Measurements from ENCODE around the gene ADGRD1.

Gene ADGRD1

GRCh38 chr12:131147894-131148293 is 194.2 kb downstream of the ADGRD1 start:
- peaks cover 0 to 5% (median 0%) of the 10 kb centered on the region in 3 donors for H3K9me3 ChIP-seq
- intact Hi-C loops (cut with DNase I; ENCODE audit: low total_unique reads) = no loop called here
- no peak for TF ChIP-seq CTCF (IDR thresholded peaks at IDR 0.05)
- no peak overlapping the region for H3K27ac ChIP-seq
- no peaks in the 10 kb centered on the region for H3K36me3 ChIP-seq
- no peaks in the 10 kb centered on the region for H3K27me3 ChIP-seq
- no peak overlapping the region for H3K4me3 ChIP-seq
- DNase-seq = peak; percentile 56 to 63
- peaks cover 0 to 2% (median 0%) of the 10 kb centered on the region in 4 donors for H3K4me1 ChIP-seq

- H3K36me3 ChIP-seq = no peaks in the 10 kb centered on the region
- no peaks in the 10 kb centered on the region for H3K4me1 ChIP-seq
- peaks cover 0 to 5% (median 0%) of the 10 kb centered on the region in 3 donors for H3K9me3 ChIP-seq
- H3K4me3 ChIP-seq = no peak overlapping the region
- DNase-seq = peak in 1 of 2 donors; percentile 42
- intact Hi-C loops (cut with DNase I; ENCODE audit: low total_unique reads) = no loop called here
- no peak overlapping the region for H3K27ac ChIP-seq
- H3K27me3 ChIP-seq = no peaks in the 10 kb centered on the region
- TF ChIP-seq CTCF (IDR thresholded peaks at IDR 0.05) = no peak
Observed at GRCh38 chr12:131151558-131152345, 198.0 kb downstream of the ADGRD1 start.

- no peak overlapping the region for H3K27ac ChIP-seq
- H3K4me3 ChIP-seq = no peak overlapping the region
- H3K4me1 ChIP-seq = no peaks in the 10 kb centered on the region
- no peaks in the 10 kb centered on the region for H3K27me3 ChIP-seq
- intact Hi-C loops (cut with DNase I; ENCODE audit: low total_unique reads) = no loop called here
- DNase-seq = peak in 1 of 2 donors; percentile 20
- H3K36me3 ChIP-seq = no peaks in the 10 kb centered on the region
- H3K9me3 ChIP-seq = peaks cover 0 to 5% (median 0%) of the 10 kb centered on the region in 3 donors
- TF ChIP-seq CTCF (IDR thresholded peaks at IDR 0.05) = no peak
Observed at GRCh38 chr12:131152587-131152986, 198.9 kb downstream of the ADGRD1 start.

- no peak for TF ChIP-seq CTCF (IDR thresholded peaks at IDR 0.05)
- H3K4me1 ChIP-seq = no peaks in the 10 kb centered on the region
- H3K4me3 ChIP-seq = no peak overlapping the region
- H3K9me3 ChIP-seq = peaks cover 0 to 5% (median 0%) of the 10 kb centered on the region in 3 donors
- H3K27ac ChIP-seq = no peak overlapping the region
- H3K27me3 ChIP-seq = no peaks in the 10 kb centered on the region
- intact Hi-C loops (cut with DNase I; ENCODE audit: low total_unique reads) = no loop called here
- peak in 1 of 2 donors; percentile 33 for DNase-seq
- no peaks in the 10 kb centered on the region for H3K36me3 ChIP-seq
Observed at GRCh38 chr12:131153016-131153415, 199.3 kb downstream of the ADGRD1 start.

GRCh38 chr12:131153956-131154355 is 200.2 kb downstream of the ADGRD1 start:
- H3K4me1 ChIP-seq = no peaks in the 10 kb centered on the region
- H3K36me3 ChIP-seq = no peaks in the 10 kb centered on the region
- H3K27ac ChIP-seq = no peak overlapping the region
- no peak for DNase-seq
- no peak for TF ChIP-seq CTCF (IDR thresholded peaks at IDR 0.05)
- H3K9me3 ChIP-seq = peaks cover 0 to 5% (median 0%) of the 10 kb centered on the region in 3 donors
- H3K4me3 ChIP-seq = no peak overlapping the region
- H3K27me3 ChIP-seq = no peaks in the 10 kb centered on the region
- intact Hi-C loops (cut with DNase I; ENCODE audit: low total_unique reads) = no loop called here

Measured in tibial artery (tissue), 4 donors.